GM19467 (cell line): ENCODE measurements around the gene HTATSF1.

ENCODE experiments used
- ATAC-seq: cut with Tn5 transposase; IDR thresholded peaks from one replicate; pipeline ENCODE4 v1.9.1; 2021; ENCODE audit warnings: mild to moderate bottlenecking, moderate library complexity; ENCODE audit not compliant: unreplicated experiment

HTATSF1 gene

DNA sequence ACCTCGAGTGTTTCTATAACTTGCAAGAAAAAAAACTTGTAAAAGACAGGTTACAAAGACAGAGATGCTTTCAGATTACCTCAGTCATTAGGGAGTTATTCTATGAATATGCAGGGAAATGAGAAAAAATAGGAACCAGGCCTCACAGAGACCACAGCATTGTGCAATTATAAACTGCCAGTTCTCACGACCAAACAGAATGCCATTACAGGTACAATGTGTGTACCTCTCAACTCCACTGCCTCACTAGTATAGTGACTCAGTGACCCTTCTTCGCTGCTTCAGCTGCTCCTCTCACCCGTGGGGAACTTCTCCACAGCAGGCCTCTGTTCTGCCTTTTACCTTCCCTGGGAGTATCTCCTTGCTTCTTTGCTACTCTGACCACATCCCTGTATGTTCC lies 2.3 kb upstream of the HTATSF1 start:
- no peak for ATAC-seq

DNA sequence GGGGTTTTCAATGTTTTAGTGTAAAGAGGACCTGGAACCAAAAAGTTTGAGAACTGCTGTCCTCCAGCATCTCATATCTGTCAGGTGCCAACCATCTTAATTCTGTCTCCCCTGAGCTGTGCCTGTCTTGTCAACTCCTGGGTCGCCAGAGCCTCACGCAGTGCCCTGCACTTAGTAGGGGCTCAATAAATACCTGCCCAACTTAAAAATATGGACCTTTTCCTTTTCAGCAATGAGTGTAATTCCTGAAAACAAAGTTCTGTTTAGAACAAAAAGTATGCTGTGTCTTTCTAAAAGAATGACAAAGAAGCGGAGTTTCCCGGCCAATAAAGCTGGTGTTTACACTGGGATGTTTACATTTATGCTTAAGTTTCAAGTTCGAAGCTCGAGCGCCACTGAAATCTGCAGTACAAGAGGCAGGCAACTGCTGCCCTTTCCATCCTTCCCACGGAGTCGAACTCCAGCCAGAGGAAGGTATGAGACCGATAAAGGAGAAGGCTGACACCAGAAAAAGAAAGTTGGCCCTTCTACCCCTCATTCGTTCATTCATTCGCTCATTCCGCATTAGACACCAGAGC lies 1.1 kb upstream of the HTATSF1 start:
- ATAC-seq, result peak; percentile 0

DNA sequence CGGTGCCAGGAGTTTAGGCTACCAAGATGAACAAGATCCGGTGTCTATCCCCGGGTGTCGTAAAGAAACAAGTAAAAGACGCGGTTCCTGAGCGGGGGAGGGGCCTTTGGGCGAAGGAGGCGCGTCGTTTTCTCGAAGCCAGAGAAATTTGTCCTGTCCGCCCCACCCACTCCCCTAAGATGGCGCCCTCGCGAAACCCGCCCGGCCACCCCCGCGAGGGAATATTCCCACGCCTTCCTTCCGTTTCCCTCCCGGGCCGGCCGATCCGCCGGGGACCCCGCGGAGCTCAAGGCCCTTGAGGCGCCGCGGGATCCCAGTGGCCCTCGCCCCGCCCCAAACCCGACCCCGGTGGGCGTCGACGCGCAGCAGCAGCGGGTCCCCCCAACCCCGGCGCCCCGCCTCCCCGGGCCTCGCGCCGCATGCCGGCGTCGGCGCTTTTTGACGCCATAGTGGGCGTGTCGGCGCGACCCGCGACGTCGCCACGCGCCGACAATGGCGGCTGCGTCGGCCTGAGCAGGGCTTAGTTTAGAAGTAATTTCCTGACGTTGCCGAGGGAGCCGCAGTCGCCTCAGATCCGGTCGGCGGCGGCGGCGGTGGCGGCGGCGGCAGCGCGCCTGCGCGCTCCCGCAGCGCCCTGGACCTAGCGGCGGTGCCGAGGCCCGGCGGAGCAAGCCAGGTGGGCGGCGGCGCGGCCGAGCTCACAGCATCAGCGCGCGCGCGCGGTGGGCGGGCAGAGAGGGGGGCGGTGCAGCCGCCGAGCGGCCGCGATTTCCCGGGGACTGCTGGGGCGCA lies 432 bp upstream of the HTATSF1 start:
- ATAC-seq, result peak; percentile 75

DNA sequence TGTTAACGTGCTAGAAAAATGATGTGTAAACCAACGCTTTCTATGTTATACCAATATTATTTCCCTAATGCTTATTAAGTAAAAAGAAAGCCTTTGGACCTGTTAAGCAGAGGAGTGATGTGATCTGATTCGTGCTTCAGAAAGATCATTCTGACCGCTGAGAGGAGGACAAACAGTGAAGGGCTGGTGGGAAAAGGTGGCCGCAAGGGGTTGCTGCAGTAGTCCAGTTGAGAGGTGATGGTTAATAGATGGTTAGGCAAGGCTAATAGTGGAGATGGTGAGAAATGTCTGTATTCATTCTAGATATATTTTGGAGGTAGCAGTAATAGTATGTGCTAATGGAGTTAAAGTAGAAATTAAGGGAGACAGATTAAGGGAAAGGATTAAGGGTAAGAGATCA lies 21.7 kb downstream of the HTATSF1 start:
- ATAC-seq, result no peak

DNA sequence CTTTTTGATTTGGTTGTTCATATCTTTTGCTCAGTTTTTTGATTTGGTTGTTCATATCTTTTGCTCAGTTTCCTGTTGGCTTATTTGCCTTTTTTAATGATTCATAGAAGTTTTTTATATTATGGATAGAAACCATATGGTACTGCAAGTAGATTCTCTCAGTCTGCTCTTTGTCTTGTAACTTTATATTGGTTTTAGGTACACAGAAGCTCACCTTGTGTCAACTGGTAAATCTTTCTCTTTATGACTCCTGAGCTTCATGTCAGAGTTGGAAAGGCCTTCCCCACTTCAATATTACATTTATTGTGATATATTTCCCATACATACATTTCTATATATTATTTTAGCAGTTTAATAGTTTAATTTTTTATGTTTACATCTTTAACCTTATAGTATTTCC lies 26.4 kb downstream of the HTATSF1 start:
- ATAC-seq, result no peak

DNA sequence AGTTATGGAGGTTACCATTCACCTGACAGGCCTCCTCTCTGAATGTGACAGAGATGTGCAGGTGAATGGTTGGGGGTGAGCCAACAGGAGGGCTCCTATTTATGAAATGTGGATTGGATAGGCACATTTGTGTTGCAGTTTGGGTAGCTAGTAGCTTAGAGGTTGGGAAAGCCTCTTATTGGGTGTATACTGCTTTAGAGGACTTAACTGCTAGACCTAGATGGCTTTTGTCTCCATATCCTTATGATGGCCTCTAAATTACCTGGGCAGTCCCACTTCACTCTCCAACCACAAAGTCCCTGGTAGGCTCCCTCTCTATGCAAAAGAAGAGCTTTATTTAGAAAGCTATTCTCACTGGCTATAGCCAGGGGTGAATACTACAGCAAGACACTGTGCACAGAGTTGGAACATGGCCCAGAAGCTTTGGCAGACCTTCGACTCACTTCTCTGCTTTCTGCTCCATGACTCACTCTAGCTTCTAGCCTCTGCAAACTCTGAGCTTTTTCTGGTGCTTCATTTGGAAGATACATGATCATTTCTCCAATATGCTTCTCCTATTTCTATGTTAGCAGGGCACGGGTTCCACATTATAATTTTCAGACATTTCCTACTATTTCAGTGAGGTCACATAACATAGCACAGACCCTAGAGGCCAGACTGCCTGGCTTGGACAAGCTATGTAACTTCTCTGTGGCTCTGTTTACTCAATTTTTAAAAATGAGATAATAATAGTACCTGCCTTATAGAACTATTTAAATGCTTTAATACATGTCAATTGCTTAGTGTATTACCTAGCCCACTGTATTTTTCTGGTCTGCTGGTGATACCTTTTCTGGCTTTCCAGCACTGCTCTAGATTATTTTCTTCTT lies 28.6 kb downstream of the HTATSF1 start:
- ATAC-seq, result no peak

DNA sequence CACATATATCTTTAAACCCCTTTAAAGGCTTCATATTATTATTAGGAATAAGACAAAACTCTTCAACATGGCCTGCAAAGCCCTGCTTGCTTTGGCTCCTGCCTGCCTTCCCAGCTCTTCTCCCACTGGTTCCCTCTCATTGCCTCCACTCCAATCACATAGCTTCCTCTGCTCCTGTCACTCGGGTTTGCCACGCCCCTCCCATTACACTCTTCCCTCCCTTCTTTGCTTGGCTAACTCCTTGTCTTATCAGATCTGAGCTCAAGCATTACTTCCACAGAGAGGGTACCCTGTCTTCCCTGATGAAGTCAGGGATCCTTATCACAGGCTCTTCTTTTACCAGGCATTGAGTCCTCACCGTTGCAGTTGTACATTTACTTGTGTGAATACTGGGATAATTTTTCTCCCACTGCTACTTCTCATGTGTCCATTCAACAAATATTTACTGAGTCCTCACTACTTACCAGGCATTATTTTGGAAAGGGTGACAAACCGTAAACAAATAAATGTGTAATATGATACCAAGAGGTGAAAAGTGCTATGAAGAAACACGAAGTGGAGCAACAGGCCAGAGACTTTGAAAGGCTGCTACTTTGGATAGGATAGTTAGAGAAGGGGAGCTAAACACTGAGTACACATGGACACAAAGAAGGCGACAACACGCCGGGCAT lies 31.4 kb downstream of the HTATSF1 start:
- ATAC-seq, result no peak

DNA sequence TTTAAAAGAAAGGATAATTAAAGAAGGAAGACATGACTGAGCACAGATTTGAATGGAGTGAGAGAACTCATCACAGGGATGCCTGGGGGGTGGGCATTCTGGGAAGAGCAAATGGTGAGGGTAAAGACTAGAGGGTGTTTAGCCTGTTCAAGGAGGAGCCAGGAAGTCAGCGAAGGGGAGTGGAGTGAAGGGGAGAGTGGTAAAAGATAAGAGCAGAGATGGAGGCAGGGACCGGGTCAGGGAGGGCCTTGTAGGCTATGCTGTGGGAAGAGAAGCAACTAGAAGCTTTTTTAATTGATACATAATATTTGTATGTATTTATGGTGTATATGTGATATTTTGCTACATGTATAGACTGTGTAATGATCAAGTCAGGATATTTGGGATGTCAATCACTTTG lies 32.4 kb downstream of the HTATSF1 start:
- ATAC-seq, result no peak

DNA sequence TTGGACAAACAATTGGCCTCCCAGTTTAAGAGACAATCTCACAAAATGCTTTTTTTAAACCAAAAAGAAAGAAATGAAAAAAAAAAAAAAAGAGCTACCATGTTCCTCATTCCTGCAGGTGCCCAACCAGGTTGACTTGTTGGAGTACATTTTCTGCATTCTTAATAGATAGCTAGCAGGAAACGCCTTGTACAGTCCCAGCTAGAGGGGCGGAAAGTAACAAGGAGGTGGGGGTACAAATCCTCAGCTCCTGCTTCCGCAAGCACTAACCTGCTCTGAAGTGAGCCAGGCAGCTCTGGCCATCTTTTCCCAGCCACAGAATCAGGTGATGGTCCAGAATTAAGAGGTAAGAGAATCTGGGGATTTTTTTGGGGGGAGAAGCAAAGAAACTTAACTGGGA lies 34.6 kb downstream of the HTATSF1 start, which contains the start of gene VGLL1:
Gene VGLL1, plus strand, starts transcription at position 265 of the 400 bp plus-strand sequence. CDS start 3,806 bp downstream, outside the sequence.
- no peak for ATAC-seq

DNA sequence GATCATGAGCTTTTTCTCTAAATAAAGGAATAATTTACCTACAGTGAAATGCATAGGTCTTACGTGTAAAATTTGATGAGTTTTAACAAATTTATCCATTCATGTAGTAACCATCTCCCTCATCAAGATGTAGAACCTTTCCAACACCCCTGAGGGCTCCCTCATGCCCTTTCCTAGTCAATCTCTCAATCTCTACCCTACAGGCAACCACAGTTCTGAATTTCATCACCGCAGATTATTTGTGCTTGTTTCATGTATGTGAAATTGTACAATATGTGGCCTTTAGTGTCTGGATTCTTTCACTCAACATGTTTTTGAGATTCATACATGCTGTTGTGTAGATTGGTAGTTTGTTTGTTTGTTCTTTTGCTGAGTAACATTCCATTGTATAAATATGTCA lies 36.7 kb downstream of the HTATSF1 start:
- no peak for ATAC-seq

DNA sequence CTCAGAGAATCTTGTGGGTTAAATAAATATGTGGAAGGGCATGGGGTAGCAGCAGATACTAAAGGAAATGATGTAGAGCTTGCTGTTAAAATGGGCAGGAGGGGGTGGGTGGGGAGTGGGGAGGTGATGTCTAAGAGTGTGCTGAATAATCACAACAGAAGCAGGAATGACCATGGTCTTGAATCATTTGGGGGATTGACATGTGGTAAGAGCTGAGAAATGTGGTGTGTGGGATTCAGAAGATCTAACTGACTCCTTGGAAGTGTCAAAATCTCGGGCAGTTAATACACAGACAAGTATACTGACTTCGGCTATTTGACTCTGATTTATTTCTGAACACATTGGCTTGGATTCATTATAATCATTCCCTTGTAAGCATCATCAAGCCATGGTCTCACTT lies 41.4 kb downstream of the HTATSF1 start:
- ATAC-seq, result no peak

DNA sequence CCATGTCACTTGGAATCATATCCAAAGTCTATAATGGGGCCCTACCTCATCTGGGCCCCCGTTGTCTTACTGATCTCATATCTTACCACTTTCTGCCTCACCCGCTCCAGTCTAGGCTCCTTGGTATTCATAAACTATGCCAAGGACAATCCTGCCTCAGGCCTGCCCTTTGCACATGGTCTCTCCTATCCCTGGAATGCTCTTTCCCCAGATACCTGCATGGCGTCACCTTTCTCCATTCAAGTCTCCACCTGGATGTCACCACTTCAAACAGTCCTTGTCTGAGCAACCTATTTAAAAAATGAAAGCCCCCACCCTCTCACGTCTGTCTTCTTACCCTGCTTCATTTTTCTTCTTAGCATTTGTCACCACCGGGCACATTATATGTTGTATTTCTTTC lies 42.8 kb downstream of the HTATSF1 start:
- ATAC-seq, result no peak

DNA sequence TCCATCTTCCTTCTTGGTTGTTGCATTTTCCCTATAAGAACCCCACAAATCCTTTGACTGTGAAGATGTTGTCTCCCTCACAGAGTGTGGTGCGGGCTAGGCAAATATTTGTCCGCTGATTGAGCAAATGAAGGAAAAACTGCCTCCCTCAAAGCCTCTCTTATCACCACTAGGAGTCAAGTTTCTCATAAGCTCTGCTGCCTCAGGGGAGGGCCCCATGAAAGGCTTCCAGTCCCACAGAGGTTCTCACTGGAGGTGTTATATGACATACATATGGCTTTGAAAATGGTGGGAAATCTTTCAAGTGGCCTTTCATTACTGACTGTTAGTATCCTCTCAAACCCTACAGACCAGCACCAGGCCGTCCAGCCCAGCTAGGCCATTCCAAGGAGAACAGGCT lies 43.9 kb downstream of the HTATSF1 start:
- ATAC-seq, result no peak

DNA sequence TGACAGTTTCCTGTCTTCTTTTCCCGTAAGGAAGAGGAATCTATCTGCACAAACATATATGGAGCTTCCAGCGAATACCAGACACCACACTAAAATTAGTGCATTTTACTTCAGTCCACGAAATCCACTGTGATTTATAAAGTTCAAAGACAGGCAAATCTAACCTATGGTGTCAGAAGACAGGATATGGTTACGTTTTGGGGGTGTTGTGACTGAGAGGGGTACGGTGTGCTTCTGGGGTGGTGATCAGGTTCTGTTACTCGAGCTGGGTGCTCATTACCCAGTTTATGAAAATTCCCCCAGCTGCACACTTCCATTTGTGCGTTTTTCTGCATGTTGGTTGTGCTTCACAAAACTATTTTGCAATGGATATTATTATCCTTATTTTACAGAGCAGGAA lies 44.9 kb downstream of the HTATSF1 start:
- ATAC-seq, result no peak

DNA sequence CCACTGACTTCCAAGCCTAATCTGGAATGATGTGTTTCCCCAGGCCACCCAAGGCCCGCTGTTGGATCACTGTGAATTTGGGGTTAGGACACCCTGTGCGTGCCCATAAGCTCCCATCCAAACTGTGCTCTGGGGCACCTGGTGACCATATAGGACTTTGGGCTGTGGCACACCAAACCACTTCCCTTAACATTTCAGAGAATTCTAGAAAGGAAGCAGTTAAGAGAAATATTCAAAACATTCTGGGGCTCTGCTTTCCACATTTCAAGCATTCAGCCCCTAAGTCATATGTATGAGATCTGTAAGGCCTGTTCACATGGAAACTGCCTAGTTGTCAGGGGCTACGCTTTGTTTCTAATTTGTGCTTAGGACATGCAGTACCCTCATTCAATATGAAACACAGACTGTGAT lies 49.0 kb downstream of the HTATSF1 start:
- ATAC-seq, result no peak

DNA sequence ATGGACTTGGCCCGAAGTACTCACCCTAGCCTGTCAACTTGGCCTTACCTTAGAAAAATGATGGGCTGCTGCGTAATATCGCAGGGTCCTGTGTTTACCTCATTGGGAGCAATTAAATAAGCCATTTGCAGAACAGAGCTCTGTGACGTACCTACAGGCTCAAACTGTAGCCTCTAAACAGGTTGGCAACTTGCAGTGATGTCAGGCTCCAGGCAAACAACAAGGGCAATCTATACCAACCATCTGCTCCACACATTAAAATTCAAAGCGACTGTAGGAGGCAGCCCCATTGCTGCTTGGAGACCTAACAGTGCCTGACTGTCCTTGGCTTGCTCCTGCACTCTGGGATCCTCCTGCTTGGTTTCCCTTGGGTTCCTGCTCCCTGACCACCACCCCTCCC lies 51.8 kb downstream of the HTATSF1 start:
- no peak for ATAC-seq

DNA sequence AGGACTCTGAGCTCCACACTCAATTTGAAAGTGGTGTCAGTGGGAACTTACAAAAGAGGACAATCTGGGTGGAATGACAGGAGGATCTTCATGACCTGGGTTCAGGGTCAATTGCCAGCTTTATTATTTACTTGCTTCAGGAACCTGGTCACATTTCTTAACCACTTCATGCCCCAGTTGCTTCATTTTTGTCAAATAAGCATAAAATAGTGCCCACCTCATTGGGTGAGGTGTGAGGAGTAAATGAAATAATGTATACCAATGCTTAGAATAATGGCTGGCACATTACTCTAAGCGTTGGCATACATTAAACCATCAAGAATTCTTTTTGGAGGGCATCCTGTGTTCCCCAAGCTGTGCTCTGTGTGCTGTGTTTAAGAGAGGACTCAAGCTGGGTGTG lies 54.0 kb downstream of the HTATSF1 start:
- ATAC-seq, result no peak

DNA sequence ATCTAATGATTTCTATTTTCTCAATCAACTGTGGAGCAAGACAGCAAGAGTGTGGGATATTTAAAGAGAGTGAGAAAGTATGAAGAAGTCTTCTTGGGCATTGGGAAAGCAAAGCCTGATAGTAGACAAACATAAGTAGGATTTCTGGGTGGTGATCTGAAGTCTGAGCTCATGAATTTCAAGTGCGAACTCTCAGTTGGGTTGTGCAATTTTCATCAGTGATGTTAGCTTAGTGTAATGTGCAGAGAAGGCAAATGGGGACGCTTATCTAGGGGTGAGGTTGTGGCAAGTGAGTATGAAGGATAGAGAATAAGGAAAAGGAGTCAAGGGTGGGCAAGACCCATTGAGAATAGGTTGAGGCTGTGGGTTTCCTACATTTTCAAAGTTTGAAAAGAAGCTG lies 58.3 kb downstream of the HTATSF1 start:
- ATAC-seq, result no peak
